Neural cell (in vitro differentiated cells): Measurements from ENCODE around the gene NELL2.

Experiments used
- CTCF ChIP-seq: fragments of 450-650 bp; IDR thresholded peaks from 2 replicates; pipeline ENCODE4 v1.5.1; 2014; ENCODE audit warnings: antibody characterized with exemption, mild to moderate bottlenecking, moderate library complexity; ENCODE audit not compliant: poor library complexity, severe bottlenecking
- EZH2 ChIP-seq: fragments of 200-600, 300-800 bp; shearing (Covaris generic), sonication (generic); IDR thresholded peaks from 2 replicates; pipeline ENCODE4 v1.6.1; 2014; ENCODE audit warnings: antibody characterized with exemption, low read length, borderline replicate concordance, mild to moderate bottlenecking; ENCODE audit not compliant: insufficient read depth, poor library complexity, severe bottlenecking

DNA sequence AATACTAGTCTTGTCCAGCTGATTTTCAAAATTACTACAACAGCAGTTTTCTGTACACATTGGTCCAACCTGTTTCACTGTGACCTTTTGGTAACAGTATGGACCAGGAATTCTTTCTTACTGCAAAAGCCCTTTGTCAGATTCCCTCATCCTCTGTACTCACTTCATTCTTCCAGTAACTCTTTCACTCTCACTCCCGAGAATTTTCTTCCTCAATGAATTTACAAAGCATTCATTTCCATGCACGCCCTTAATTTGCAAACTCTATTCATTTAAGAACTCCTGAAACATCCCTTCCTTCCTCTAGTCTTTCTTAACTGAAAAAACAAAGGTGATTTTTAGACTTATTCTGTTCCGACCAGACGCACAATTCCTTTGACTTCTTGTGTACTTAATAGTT, 238.2 kb downstream of the NELL2 start:
- TF ChIP-seq CTCF = no peak
- no peak for TF ChIP-seq EZH2
